ENCODE measurements around the gene NAIP.
"Not testable (repeated sequence)": the region's sequence is repeated elsewhere in the genome, so short reads cannot be mapped to it uniquely, and the experiment has no call there.

- TF ChIP-seq, protein P1, sequence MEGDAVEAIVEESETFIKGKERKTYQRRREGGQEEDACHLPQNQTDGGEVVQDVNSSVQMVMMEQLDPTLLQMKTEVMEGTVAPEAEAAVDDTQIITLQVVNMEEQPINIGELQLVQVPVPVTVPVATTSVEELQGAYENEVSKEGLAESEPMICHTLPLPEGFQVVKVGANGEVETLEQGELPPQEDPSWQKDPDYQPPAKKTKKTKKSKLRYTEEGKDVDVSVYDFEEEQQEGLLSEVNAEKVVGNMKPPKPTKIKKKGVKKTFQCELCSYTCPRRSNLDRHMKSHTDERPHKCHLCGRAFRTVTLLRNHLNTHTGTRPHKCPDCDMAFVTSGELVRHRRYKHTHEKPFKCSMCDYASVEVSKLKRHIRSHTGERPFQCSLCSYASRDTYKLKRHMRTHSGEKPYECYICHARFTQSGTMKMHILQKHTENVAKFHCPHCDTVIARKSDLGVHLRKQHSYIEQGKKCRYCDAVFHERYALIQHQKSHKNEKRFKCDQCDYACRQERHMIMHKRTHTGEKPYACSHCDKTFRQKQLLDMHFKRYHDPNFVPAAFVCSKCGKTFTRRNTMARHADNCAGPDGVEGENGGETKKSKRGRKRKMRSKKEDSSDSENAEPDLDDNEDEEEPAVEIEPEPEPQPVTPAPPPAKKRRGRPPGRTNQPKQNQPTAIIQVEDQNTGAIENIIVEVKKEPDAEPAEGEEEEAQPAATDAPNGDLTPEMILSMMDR (IDR thresholded peaks at IDR 0.05) = not testable (repeated sequence)
- not testable (repeated sequence) for TF ChIP-seq POLR2A (IDR thresholded peaks at IDR 0.05)
Measured at GRCh38 chr5:70932560-70932959, 92.6 kb downstream of the NAIP start.
